Measurements from ENCODE around the gene GAST.
"Not testable (repeated sequence)": the region's sequence is repeated elsewhere in the genome, so short reads cannot be mapped to it uniquely, and the experiment has no call there.

Gene GAST, protein sequence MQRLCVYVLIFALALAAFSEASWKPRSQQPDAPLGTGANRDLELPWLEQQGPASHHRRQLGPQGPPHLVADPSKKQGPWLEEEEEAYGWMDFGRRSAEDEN

DNA sequence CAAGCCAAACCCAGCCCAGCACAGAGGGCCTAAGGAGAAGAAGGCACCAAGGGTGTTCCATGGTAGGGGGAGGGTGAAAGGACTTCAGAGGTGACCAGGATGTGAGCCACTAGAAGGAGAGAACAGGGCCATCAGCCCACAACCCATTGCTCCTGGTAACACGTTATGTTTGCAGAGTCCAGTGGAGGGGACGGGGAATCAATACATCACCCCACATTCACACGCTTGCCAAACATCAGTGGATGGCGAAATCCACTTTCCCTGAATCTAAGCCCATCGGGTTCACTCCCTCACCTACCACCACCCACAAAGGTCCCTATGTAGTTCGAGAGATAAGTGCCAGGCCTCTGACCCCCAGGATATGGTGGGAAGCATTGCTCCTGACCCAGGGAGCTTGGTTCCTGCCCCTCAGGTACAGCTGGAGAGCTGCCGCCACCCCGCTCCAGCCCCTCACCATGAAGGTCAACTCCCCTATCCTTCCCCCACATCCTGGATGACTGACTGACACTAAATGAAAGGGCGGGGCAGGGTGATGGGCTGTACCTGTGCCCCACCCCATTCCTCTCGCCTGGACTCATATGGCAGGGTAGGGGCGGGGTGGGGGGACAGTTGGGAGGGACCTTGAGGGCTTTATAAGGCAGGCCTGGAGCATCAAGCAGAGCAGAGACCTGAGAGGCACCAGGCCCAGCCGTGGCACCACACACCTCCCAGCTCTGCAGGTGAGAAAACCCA is at the start of gene GAST:
TSS of gene GAST (plus strand) at position 663 of the 732 bp plus-strand sequence. CDS start 3,106 bp downstream, outside the sequence.
- DNase-seq (ENCODE audit: low spot score) = no peak

GRCh38 chr17:41663451-41664171 is 48.5 kb upstream of the GAST start:
- DNase-seq (ENCODE audit: low spot score) = no peak

DNA sequence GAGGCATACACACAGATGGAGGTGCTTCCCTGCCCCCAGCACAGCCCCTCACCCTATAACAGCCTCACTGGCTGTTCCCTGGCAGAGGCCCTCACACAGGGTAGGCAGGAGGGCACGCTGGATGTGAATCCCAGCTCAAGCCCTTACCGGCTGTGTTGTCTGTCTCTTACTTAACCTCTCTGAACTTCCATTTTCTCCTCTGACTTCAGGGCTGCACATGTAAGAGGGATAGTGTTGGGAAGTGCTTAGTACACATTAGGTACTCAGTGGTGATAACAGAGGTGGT is 48.0 kb upstream of the GAST start:
- no peak for DNase-seq (ENCODE audit: low spot score)

DNA sequence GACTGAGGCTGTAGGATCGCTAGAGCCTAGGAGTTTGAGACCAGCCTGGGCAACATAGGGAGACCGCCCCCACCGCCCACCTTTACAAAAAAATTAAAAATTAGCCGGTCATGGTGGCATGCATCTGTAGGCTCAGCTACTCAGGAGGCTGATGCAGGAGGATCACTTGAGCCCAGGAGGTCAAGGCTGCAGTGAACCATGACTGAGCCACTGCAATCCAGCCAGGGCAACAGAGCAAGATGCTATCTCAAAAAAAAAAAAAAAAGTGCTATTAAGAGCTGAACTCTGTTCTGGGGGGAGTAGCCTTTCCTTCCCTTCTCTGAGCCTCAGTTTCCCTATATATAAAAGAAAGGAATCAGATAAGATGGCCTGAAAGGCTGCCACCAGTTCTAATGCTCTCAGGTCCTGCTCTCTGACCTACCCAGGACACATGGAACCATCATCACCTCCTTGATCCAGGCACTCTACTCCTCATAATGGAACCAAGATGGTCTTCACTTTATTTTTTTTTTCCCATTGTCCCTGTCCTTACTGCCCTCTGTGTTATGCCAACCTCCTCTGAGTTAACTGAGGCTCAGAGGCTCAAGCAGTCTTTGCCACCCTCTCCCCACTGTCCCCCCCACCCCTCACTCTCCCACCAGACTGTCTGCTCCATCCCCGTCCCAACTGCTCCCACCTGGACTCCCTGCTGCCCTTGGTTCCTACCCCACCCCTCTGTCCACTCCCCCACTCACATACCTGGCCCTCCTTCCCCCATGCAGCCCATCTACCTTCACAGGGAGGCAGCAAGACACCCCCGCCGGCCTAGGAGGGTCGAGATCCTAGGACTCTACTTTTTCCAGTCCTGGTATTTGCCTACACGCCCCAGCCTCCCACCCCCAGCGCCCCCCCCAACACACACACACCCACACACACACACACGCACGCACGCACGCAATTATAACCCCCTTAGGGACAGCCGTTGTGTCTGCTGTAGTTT is 47.3 kb upstream of the GAST start:
- DNase-seq (ENCODE audit: low spot score) = no peak

- DNase-seq (ENCODE audit: low spot score) = peak; percentile 91
These were observed 46.4 kb upstream of the GAST start for GRCh38 chr17:41665566-41666236.

DNA sequence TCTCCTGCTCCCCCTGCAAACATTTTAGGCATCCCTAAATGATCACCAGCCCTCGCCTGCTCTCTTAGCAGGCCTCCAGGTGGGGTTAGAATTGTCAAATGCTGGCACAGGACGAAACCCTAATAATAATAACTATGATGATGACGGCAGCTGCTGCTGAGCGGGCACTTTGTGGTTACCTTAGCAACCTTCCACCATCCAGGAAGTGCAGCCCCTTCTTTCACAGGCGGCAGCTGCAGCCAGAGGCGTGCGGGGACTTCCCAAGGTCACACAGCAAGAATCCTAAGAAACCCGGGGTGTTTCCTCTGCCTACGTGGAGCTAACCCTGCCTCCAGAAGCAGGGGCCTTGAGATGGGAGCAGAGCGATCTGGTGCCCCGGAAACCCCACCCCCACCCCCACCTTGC is 45.9 kb upstream of the GAST start:
- peak; percentile 88 for DNase-seq (ENCODE audit: low spot score)

DNA sequence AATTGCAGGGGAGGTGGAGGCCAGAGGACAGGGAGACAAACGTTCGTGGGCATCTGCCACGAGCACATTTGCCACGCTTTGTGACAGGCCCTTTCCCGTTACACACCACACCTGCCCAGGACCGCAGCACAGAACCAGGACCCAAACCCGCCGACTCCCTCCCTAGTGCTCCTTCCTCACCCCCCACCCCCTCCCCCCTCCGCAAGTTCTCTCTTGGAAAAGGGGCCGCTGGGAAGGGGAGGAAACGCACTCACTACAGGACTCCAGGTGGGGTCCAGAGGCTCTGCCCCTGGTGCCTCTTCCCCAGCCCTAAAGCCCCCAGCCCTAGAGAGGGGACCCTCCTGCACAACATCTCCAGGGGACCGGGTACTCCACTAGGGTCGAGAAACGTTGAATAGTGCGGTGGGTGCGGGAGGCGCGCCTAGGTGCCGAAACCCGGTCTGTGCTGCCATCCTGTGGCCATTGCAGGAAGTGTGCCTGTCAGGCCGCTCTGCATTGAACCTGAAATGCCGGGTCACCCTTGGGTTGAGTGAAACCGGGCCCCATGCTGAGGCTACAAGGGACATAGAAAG is 45.3 kb upstream of the GAST start:
- DNase-seq (ENCODE audit: low spot score) = peak; percentile 91

DNA sequence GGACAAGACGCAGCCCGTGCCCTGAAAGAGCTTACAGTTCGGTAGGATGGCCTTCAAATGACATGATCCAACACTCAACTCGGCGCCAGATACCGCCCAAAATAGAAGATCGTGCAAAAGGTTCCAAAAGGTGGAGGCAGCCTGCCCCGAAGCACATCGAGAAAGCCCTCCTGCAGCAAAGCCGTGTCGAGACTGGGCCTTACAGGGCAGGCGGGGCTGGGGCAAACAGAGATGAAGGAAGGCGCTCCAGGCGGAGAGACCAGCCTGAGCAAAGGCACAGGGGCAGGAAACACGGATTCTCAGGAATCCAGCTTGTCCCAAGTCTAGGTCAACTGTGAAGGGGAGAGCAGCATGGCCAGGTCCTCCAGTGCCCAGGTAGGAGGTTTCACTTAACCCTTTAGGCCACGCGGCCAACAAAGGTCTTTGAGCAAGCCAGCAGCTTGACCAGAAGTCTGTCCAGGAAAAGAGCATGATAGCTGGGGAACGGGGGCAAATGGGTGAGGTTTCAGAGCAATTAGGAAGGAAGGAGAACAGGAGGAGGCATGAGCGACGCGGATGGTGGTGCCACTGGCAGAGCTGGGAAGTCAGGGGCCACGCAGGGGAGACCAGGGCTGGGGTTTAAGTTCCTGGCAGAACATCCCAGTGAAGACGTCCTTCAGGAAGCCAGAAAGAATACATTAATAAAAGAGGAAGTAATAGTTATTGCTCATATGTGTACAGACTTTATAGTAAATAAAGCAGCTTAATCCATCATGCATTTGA is 44.7 kb upstream of the GAST start:
- no peak for DNase-seq (ENCODE audit: low spot score)

- no peak for DNase-seq (ENCODE audit: low spot score)
These were observed 40.0 kb upstream of the GAST start for GRCh38 chr17:41672153-41672552.

DNA sequence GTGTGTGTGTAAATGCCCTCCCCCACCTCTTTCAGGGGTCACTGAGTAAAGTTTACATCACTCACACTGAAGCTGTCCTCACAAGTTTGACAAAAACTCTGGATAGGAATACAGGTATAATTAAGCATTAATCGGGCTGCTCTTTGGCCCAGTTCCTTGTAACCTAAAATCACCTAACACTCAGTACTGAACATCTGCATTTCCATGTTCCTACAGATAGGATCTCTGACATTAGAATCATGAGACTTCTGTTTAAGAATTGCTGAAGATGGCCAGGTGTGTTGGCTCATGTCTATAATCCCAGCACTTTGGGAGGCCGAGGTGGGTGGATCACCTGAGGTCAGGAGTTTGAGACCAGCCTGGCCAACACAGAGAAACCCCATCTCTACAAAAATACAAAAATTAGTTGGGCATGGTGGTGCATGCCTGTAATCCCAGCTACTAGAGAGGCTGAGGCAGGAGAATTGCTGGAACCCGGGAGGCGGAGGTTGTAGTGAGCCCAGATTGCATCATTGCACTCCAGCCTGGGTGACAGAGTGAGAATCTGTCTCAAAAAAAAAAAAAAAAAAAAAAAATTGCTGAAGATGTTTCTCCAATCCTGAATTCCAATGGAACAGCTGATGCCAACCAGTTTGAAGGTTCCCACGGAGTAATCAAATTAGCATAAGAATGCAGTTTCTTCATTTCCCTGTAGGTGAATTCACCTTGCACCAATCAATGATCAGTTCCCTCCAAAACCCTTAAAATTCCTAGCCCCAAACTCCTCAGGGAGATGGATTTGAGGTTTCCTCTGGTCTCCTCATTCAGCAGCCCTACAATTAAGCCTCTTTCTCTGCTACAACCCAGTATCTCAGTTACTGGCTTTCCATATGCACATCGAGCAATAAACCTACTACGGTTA is 36.7 kb upstream of the GAST start:
- DNase-seq (ENCODE audit: low spot score) = not testable (repeated sequence)

- no peak for DNase-seq (ENCODE audit: low spot score)
These were observed 36.1 kb upstream of the GAST start for GRCh38 chr17:41676058-41676419.

DNA sequence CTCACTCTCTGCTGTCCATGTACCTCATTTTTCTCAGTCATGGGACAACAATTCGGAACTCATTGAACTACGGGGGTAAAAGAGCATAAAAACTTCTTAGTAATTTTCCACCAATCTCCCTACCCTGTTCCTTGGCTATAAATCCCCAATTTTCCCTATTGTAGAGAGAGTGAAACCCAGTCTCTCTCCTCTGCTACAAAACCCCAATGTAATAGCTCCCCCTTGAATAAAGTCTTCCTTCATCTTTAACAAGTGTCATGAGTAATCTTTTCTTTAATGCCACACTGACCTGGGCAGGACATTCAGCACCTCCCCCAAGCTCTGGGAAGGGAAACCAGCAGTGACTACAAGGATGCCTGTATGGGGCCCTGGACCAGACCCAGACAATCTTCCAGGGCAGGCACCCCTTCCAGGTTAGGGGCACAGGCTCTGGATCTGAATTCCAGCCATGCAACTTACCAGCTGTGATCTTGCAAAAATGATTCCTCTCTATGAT is 33.7 kb upstream of the GAST start:
- DNase-seq (ENCODE audit: low spot score) = no peak

DNA sequence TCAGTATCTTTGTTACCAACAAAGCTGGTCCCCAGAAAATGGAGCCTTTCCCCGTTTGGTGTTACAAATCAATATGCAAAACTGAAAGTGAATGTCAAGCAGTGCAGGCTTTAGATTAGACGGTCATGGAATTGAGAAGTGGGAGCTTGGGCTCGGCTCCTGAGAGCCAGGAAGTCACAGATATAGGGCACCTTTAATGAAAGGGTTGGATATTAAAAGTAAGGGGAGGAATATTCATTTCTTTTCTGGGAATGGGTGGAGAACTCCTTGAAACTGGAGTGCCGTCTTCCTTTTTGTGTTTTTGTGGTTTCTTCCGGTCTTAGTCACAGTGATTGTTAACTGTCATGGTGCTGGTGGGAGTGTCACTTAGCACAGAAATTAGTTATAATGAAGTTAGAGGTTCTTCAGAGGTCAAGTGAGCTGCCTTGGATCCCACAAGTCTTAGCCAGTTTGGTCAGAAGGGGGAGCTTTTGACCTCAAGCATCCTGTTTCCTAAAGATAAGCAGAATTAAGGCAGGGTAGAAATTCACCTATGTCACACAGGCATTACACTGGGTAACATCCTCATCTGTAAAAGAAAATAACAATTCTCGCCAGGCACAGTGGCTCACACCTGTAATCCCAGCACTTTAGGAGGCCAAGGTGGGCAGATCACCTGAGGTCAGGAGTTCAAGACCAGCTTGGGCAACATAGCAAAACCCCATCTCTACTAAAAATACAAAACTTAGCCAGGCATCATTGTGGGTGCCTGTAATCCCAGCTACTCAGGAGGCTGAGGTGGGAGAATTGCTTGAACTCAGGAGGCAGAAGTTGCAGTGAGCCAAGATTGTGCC is 33.0 kb upstream of the GAST start:
- peak; percentile 92 for DNase-seq (ENCODE audit: low spot score)

DNA sequence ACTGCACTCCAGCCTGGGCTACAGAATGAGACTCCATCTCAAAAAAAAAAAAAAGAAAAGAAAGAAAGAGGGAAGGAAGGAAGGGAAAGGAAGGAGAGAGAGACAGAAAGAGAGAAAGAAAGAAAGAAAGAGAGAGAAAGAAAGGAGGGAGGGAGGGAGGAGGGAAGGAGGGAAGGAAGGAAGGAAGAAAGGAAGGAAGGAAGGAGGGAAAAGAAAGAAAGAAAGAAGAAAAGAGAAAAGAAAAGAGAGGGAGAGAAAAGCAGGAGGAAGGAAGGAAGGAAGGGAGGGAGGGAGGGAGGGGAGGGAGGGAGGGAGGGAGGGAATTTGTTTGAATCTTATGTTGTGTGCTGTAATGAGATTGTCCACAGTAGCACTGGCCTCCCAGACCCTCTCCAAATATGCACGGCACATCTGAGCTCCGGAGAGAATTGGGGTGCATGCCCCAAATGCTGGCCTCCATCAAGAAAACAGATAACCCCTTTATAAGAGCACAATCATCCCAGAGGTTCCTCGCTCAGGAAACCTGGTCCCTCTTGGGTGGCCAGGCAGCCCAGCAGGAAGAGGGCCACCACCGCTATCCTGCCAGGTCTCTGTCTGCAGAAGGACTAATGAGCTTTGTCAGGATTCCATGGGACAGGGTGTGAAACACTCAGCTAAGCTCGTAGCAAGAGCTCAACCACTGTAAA is 32.2 kb upstream of the GAST start:
- no peak for DNase-seq (ENCODE audit: low spot score)

DNA sequence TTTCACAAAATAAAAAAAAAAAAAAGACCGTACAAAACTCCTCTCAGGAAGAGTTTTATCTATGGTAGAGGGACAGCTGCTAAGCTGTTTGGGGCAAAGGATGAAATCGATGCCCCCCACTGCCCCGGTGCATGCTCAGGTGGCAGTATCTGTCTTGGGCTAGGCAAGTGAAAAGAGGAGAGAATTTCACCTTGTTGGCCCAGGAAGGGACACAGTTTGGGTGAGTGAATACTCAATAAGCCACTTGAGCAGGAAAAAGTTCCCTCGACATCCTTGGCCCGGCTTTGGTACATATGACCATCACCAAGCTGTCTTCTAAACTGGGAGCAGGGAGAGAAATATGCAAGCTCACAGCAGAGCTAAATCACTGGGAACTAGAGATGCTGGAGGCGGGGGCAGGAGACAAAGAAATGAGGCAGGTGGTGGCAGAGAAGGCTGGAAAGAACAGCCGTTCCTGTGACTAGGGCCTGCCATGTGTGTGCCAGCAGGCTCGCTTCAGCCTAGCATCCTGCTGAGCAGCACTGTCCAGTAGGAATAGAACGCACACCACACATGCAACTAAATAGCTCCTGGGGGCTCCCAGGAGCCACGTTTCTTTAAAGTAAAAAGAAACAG is 31.6 kb upstream of the GAST start:
- no peak for DNase-seq (ENCODE audit: low spot score)

GRCh38 chr17:41681776-41682175 is 30.4 kb upstream of the GAST start:
- no peak for DNase-seq (ENCODE audit: low spot score)

GRCh38 chr17:41682631-41683030 is 29.5 kb upstream of the GAST start:
- no peak for DNase-seq (ENCODE audit: low spot score)
